ENCODE results near the gene CNNM2. TPM values are rescaled to one million over a fixed set of nuclear protein-coding genes. Genes with fewer than 3 reads are reported as not detected.
A peak's percentile ranks its signal among the peaks of the same experiment; 100 is the strongest.

CNNM2 gene
- total RNA-seq, 1 donor from 2014 or later: 9.6 TPM

GRCh38 chr10:103021150-103021899, 103.2 kb downstream of the CNNM2 start:
- no peak for DNase-seq (ENCODE audit: low read depth, low spot score)
- Mint-ChIP-seq H3K9me3 (no peaks in the 10 kb centered on the region), H3K27me3 (ENCODE audit: low read depth) (no peaks in the 10 kb centered on the region), H3K4me3 (no peak overlapping the region), H3K36me3 (ENCODE audit: low read depth) (no peaks in the 10 kb centered on the region), H3K27ac (ENCODE audit: unreplicated experiment) (no peak overlapping the region), H3K4me1 (no peaks in the 10 kb centered on the region)
- TF ChIP-seq CTCF (conservative IDR thresholded peaks at IDR 0.05): no peak

GRCh38 chr10:103021900-103022293, 103.8 kb downstream of the CNNM2 start:
- no peak overlapping the region for H3K4me3 Mint-ChIP-seq

GRCh38 chr10:103025696-103026095, 107.6 kb downstream of the CNNM2 start:
- TF ChIP-seq CTCF (conservative IDR thresholded peaks at IDR 0.05): no peak
- Mint-ChIP-seq H3K27me3 (ENCODE audit: low read depth) (no peaks in the 10 kb centered on the region), H3K36me3 (ENCODE audit: low read depth) (no peaks in the 10 kb centered on the region), H3K9me3 (no peaks in the 10 kb centered on the region), H3K4me3 (no peak overlapping the region), H3K4me1 (no peaks in the 10 kb centered on the region), H3K27ac (ENCODE audit: unreplicated experiment) (no peak overlapping the region)
- no peak for DNase-seq (ENCODE audit: low read depth, low spot score)

More at GRCh38 chr10:103021900-103022293, 103.8 kb downstream of the CNNM2 start:
- Mint-ChIP-seq H3K9me3 (no peaks in the 10 kb centered on the region), H3K36me3 (ENCODE audit: low read depth) (no peaks in the 10 kb centered on the region), H3K27me3 (ENCODE audit: low read depth) (no peaks in the 10 kb centered on the region), H3K27ac (ENCODE audit: unreplicated experiment) (no peak overlapping the region), H3K4me1 (no peaks in the 10 kb centered on the region)
- no peak for DNase-seq (ENCODE audit: low read depth, low spot score)
- no peak for TF ChIP-seq CTCF (conservative IDR thresholded peaks at IDR 0.05)

DNA sequence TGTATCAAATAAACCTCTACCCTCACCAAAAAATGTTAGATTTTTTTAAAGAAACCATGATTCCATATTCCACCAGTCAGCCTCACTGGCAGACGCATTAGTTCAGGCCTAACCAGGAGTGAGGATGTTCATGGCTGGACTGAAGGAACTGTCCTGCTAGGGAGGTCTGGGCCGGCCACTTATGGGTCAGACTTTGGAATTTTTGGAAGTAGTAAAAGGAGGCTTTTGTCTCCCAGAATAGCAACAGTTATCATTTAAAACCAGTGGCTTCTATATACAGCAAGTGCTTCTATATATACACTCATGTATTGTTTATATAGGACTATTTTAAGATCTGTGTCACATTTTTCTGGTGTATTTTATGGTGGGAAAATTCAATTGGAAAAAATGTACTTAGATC, 120.5 kb downstream of the CNNM2 start:
- Mint-ChIP-seq H3K27me3 (ENCODE audit: low read depth) (no peaks in the 10 kb centered on the region), H3K27ac (ENCODE audit: unreplicated experiment) (peak overlapping the region; percentile 64), H3K4me3 (no peak overlapping the region), H3K36me3 (ENCODE audit: low read depth) (no peaks in the 10 kb centered on the region), H3K4me1 (peaks cover 22% of the 10 kb centered on the region), H3K9me3 (no peaks in the 10 kb centered on the region)
- DNase-seq (ENCODE audit: low read depth, low spot score): no peak
- no peak for TF ChIP-seq CTCF (conservative IDR thresholded peaks at IDR 0.05)

GRCh38 chr10:103040418-103040817, 122.3 kb downstream of the CNNM2 start:
- peaks cover 30% of the 10 kb centered on the region for H3K4me1 Mint-ChIP-seq
- TF ChIP-seq CTCF (conservative IDR thresholded peaks at IDR 0.05): no peak
- no peak overlapping the region for H3K4me3 Mint-ChIP-seq
- no peak for DNase-seq (ENCODE audit: low read depth, low spot score)
- H3K27ac Mint-ChIP-seq (ENCODE audit: unreplicated experiment): no peak overlapping the region
- H3K9me3 Mint-ChIP-seq: no peaks in the 10 kb centered on the region
- H3K27me3 Mint-ChIP-seq (ENCODE audit: low read depth): no peaks in the 10 kb centered on the region
- H3K36me3 Mint-ChIP-seq (ENCODE audit: low read depth): no peaks in the 10 kb centered on the region
